Stimulated activated CD4-positive, alpha-beta T cell treated with anti-CD3 and anti-CD28 coated beads, Interleukin-15, amount 100 ng/mL, for 24 hours (primary cell): ENCODE measurements around the gene CDCA7.
"Not testable (repeated sequence)": the region's sequence is repeated elsewhere in the genome, so short reads cannot be mapped to it uniquely, and the experiment has no call there.

Experiments
- DNase-seq: peaks from one replicate; pipeline ENCODE4 v3.0.0-alpha.2; 2020

CDCA7 gene

GRCh38 chr2:173404841-173405750, 50.4 kb downstream of the CDCA7 start:
- no peak for DNase-seq

GRCh38 chr2:173407176-173407575, 52.5 kb downstream of the CDCA7 start:
- no peak for DNase-seq

- DNase-seq, result no peak
Observed at GRCh38 chr2:173407646-173408045, 53.0 kb downstream of the CDCA7 start.

- no peak for DNase-seq
Observed at GRCh38 chr2:173410579-173410978, 55.9 kb downstream of the CDCA7 start.

- no peak for DNase-seq
Observed at GRCh38 chr2:173412628-173413027, 58.0 kb downstream of the CDCA7 start.

- DNase-seq, result no peak
Observed at GRCh38 chr2:173414823-173415322, 60.2 kb downstream of the CDCA7 start.

GRCh38 chr2:173415431-173416381, 61.0 kb downstream of the CDCA7 start:
- no peak for DNase-seq

GRCh38 chr2:173416415-173417152, 61.9 kb downstream of the CDCA7 start:
- not testable (repeated sequence) for DNase-seq

- no peak for DNase-seq
Observed at GRCh38 chr2:173417341-173417740, 62.7 kb downstream of the CDCA7 start.

- DNase-seq, result no peak
Observed at GRCh38 chr2:173417802-173418201, 63.1 kb downstream of the CDCA7 start.
